Measurements from ENCODE around the gene ATP12A.

DNA sequence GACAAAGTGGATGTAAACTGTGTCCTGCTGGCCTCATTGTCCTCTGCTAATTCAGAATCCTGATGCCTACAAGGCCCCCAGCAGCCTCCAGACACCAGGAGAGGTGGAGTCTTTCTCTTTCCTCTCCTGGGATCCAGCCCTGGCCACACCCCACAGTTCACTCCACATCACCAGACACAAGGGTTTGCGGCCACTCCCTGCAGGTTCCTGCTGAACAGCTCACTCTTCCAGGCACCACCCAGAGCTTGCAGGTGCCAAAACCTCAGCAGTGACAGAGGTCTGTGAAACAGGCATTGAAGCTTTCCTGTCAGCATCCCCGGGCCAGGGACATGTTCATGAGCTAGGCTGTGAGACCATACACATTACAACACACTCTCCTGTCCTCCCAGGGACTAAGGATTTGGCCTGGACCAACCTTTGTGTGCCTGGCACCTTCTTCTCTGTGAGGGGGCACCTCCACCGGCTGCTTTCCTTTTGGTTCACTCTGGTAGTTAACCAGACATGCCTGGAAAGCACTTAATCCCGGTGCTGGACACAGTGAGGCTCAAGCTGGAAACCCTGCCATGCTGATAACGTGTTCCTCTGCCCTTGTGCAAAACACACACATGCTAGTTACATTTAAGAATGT, 11.1 kb upstream of the ATP12A start:
- TF ChIP-seq, protein P1, sequence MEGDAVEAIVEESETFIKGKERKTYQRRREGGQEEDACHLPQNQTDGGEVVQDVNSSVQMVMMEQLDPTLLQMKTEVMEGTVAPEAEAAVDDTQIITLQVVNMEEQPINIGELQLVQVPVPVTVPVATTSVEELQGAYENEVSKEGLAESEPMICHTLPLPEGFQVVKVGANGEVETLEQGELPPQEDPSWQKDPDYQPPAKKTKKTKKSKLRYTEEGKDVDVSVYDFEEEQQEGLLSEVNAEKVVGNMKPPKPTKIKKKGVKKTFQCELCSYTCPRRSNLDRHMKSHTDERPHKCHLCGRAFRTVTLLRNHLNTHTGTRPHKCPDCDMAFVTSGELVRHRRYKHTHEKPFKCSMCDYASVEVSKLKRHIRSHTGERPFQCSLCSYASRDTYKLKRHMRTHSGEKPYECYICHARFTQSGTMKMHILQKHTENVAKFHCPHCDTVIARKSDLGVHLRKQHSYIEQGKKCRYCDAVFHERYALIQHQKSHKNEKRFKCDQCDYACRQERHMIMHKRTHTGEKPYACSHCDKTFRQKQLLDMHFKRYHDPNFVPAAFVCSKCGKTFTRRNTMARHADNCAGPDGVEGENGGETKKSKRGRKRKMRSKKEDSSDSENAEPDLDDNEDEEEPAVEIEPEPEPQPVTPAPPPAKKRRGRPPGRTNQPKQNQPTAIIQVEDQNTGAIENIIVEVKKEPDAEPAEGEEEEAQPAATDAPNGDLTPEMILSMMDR (IDR thresholded peaks at IDR 0.05; ENCODE audit: poor library complexity), result no peak
- no peak for TF ChIP-seq EZH2 (IDR thresholded peaks at IDR 0.05; ENCODE audit: borderline replicate concordance)

Data from hepatocyte (in vitro differentiated cells).